H1 (cell line): Measurements from ENCODE around the gene IRF2BP2. TPM values are rescaled to one million over a fixed set of nuclear protein-coding genes. Genes with fewer than 3 reads are reported as not detected.

Experiments used
- GABPA ChIP-seq: IDR thresholded peaks from 2 replicates; pipeline ENCODE4 v1.6.1; 2011; ENCODE audit warnings: mild to moderate bottlenecking, low read length, moderate library complexity, borderline replicate concordance; ENCODE audit not compliant: insufficient read depth
- POLR2AphosphoS5 ChIP-seq: IDR thresholded peaks from 2 replicates; pipeline ENCODE4 v1.6.1; 2011; ENCODE audit warnings: low read depth, low read length
- RAD21 ChIP-seq, 2 experiments: IDR thresholded peaks in 1 of 2; conservative IDR thresholded peaks in 1 of 2; 2 replicates each; pipeline ENCODE4 v1.6.1; 2011; ENCODE audit warnings: low read depth in 2 of 2, low read length in 2 of 2, improper control_type of control experiment in 1 of 2, inconsistent platforms in 1 of 2, mild to moderate bottlenecking in 1 of 2, moderate library complexity in 1 of 2
- SP1 ChIP-seq: IDR thresholded peaks from 2 replicates; pipeline ENCODE4 v1.6.1; 2011; ENCODE audit warnings: low read depth, low read length
- polyA plus RNA-seq, 7 experiments: library from polyadenylated mRNA; depleted of rRNA in 3 of 7; stranded (reverse) in 5 of 7; unstranded in 2 of 7; fragments of >200 nt in 5 of 7; fragments of 200-250 nt in 2 of 7; gene quantifications; 1 replicate in 5 of 7; 2 replicates in 1 of 7; 4 replicates in 1 of 7; pipeline versions ENCODE4 v1.2.1 to v1.2.3, GENCODE V29; 2011 to 2013; ENCODE audit warnings: missing spikeins in 2 of 7, mixed read lengths in 2 of 7
- total RNA-seq: library from RNA; stranded (reverse); fragmentation: NEBNext Ultra II Directional; extraction: Animal tissue kit (Norgen Biotek cat#: 25700); gene quantifications from 2 replicates; pipeline ENCODE4 v1.2.1, GENCODE V29; 2021

Gene IRF2BP2
- total and polyA plus RNA-seq, 2 of the 8 experiments (the other 6 are each of a cell fraction or from before 2014, with no cell fraction given) = 24.9 to 67.5 TPM

DNA sequence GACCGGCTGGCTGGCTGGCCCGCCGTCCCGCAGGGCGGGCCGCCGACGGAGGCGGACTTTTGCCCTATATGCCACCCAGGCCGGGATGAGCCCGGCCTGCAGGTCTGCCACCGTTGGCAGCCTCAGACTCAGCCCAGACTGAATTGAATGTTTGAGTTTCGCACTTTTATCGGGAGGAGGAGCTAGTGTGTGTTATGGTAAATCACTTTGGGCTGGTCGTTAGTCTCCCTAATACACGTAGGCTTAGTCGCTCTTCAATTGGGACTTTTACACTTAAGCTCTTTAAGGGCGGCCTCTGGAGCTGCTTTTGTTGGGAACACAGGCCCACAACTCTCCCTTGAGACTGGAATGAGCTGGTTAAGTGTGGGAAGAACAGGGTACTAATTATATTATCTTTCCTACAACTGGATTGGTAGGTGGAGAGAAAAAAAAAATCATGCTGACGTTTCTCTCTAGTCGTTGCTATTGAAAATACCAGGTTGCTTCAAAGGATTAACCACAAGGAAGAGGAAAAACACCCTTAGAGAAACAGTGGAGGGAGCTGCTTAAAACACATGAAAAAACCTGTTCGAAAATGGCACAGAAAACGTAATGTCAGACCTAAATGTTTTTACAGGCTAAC is 1.4 kb upstream of the IRF2BP2 start (continued):
- TF ChIP-seq GABPA (no peak), SP1 (0 out of 2 replicates have a peak, but pooled peaks have one; percentile 9), POLR2AphosphoS5 (peak; percentile 68), RAD21 (IDR thresholded peaks at IDR 0.05 in 1 of 2, conservative IDR thresholded peaks at IDR 0.05 in 1 of 2; ENCODE audit: low read depth in 2 of 2, low read length in 2 of 2) (peak; percentile 3 to 39; a peak in 2 of 4 replicates)
- TF ChIP-seq, all 59 proteins: peak for 10
